ENCODE measurements around the gene SCAMP2.
A peak's percentile ranks its signal among the peaks of the same experiment; 100 is the strongest.

SCAMP2 gene

DNA sequence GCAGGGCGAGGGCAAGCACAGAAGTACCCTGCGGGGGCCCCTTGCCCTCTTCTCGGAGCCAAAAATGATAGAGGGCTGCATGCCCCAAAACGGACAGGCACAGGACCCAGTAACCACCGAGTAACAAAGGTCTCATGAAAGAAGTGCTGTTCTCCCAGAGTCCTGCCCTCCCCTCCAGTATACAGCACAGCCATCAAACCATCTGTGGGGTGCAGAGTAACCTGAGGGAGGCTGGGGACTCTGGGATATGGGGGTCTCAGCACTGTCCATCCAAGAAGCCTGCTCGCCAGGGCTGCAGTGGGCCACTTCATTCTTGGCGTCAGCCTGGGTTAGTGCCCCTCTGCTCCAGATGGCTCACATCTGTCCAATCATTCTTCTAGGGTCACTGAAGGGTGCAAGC lies 36.3 kb downstream of the SCAMP2 start:
- no peak overlapping the region for H3K4me3 ChIP-seq (ENCODE audit: low read depth, low read length)
- TF ChIP-seq, protein P1, sequence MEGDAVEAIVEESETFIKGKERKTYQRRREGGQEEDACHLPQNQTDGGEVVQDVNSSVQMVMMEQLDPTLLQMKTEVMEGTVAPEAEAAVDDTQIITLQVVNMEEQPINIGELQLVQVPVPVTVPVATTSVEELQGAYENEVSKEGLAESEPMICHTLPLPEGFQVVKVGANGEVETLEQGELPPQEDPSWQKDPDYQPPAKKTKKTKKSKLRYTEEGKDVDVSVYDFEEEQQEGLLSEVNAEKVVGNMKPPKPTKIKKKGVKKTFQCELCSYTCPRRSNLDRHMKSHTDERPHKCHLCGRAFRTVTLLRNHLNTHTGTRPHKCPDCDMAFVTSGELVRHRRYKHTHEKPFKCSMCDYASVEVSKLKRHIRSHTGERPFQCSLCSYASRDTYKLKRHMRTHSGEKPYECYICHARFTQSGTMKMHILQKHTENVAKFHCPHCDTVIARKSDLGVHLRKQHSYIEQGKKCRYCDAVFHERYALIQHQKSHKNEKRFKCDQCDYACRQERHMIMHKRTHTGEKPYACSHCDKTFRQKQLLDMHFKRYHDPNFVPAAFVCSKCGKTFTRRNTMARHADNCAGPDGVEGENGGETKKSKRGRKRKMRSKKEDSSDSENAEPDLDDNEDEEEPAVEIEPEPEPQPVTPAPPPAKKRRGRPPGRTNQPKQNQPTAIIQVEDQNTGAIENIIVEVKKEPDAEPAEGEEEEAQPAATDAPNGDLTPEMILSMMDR (IDR thresholded peaks at IDR 0.05; ENCODE audit: low read depth, low read length), result no peak

DNA sequence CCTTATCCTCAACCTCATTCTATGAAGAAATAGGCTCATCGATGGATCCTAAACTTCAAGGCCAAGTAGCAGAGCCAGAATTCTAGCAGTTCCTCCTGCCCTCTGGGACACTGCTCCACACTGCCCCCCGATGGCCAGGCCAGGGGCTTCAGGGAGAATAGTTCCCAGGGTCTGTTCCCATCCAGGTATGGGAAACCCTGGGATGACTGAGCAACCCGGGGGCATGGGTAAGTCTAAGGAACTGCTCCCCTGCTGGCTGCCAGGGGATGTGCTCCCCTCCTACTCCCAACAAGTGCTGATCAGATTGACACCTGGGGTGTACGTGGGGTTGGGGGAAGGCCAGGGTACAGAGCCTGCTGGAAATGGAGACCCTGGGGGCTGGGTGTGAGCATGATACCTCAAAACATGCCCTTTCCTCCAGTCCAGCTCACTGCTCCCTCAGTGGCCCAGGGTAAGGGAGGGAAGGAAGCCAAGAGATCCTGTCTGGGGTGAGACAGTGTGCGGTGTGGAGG lies 37.8 kb downstream of the SCAMP2 start:
- TF ChIP-seq, protein P1 (IDR thresholded peaks at IDR 0.05; ENCODE audit: low read depth, low read length), result peak; percentile 90
- no peak overlapping the region for H3K4me3 ChIP-seq (ENCODE audit: low read depth, low read length)

DNA sequence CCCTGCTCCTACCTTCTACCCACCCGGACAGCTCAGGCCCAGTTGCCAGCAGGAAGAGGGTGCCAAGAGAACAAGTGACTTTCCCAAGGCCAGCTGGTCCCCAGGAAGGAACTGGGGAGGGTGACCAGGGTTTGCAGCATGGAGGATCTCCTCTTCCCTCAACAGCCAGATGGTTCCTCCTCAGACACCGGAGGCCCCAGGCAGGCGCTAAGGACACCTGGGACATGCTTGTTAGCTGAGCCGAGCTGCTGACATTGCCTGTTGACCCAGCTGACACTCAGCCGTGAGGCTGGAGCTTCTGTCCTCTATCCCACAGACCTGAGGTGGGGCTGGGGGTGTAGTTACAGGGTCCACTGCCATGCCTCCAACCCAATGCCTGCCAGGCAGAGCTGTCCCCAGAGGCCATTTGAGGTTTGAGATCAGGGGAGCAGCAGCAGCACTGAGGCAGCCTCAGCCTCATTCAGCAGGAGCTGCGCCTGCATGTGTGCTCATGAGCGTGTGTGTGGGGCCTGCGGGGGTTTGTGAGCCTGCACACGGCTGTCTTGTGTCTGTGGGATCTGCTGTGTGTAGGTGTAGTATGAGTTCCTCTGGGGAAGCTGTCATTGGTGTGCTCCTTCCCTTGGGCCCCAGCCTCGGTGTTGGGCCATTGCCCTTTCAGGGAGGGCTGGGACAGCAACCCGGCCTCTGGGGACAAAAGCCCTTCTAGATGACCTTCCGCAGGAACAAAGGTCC lies 39.6 kb downstream of the SCAMP2 start:
- TF ChIP-seq, protein P1 (IDR thresholded peaks at IDR 0.05; ENCODE audit: low read depth, low read length), result no peak
- H3K4me3 ChIP-seq (ENCODE audit: low read depth, low read length), result no peak overlapping the region

DNA sequence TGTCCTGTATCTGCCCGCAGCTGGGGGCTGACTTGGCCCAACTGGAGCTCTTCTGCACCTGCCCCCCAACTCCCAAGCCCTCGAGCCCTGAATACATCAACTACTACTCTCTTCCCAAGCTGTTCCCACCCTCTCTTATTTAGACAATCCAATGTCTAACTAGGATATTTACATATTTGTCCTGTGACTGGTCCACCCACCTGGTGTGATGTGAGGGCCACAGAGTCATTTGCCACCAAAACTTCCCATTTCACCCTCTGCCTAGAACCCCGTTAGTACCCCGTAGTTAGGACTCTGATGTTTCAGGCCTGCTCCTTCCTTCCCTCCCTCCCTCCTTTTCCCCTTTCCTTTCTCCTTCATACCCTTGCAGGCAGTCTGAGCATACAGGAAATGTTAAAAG lies 40.3 kb downstream of the SCAMP2 start:
- H3K4me3 ChIP-seq (ENCODE audit: low read depth, low read length), result no peak overlapping the region

DNA sequence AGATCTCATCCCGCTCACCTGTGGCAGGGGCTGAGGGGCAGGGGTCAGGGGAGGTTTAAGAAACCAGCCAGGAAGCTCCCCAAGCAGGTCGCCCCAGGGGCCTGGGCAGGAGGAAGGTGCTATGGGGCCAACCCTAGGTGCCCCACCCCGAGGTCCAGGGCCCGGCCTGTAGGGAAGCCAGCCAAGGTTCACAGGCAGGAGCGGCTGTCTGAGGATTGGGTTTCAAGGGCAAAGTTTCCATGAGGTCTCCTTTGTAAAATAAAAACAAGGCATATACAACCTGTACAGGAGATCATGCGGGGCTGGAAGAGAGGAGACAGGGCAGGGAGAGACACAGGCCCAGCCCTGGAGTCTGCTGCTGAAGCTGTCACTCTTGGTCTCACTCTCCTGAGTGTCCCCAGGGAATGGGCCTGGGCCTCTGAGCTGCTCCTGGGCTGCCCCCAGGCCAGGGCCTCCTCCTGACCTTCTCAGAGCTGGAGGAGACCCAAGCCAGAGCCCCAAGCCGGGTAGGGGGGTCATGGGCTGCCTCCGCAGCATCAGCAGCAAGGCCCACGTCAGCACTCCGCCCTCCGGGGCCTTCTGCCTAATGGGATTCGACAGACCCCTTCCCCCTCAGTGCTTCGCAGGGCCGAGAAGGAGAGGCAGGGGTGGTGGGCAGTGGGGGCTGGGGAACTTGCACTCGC lies 41.2 kb downstream of the SCAMP2 start:
- H3K4me3 ChIP-seq (ENCODE audit: low read depth, low read length), result no peak overlapping the region
- TF ChIP-seq, protein P1 (IDR thresholded peaks at IDR 0.05; ENCODE audit: low read depth, low read length), result no peak

More for the DNA sequence above, 40.3 kb downstream of the SCAMP2 start:
- TF ChIP-seq, protein P1 (IDR thresholded peaks at IDR 0.05; ENCODE audit: low read depth, low read length), result no peak

DNA sequence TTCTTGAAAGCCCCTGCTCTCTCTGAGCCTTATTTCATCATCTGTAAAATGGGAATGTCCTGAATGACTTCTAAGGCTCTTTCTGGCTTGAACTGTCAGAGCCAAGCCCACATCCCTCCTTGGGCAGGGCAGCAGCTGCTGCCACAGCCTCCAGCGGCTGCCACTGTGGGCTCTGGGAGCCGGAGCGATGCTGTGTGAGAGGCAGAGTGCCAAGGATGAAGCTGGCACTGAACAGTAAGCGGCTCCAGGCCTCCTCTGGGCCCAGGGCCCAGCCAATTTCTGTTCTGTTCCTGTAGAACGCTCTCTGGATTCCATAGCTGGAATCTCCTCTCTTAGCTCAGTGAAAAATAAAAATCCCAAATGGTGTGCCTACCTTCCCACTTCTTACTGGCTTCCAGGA lies 42.3 kb downstream of the SCAMP2 start:
- TF ChIP-seq, protein P1 (IDR thresholded peaks at IDR 0.05; ENCODE audit: low read depth, low read length), result no peak
- H3K4me3 ChIP-seq (ENCODE audit: low read depth, low read length), result no peak overlapping the region

DNA sequence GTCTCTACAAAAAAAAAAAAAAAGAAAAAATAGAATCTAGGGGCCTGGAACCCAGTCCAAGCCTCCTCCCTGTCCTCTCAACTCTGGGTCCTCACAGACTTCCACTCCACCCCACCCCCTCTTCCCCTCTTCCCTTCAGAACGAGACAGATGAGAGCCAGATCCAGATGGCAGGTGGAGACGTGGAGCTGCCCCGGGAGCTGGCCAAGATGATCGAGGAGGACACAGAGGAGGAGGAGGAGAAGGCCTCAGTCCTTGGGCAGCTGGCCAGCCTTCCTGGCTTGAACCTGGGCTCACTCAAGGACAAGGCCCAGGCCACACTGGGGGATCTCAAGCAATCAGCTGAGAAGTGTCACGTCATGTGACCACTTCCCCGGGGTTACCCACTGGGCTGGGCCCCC lies 43.2 kb downstream of the SCAMP2 start:
- H3K4me3 ChIP-seq (ENCODE audit: low read depth, low read length), result no peak overlapping the region
- TF ChIP-seq, protein P1 (IDR thresholded peaks at IDR 0.05; ENCODE audit: low read depth, low read length), result no peak
